Muscle of leg (tissue), 11 donors: ENCODE measurements around the gene MYH10. TPM values are rescaled to one million over a fixed set of nuclear protein-coding genes. Genes with fewer than 3 reads are reported as not detected.

Experiments
- DNase-seq: peaks from one replicate; pipeline ENCODE4 v3.0.0; 2013
- H3K27ac ChIP-seq: one replicate; pipeline ENCODE4 v1.5.1; 2013; ENCODE audit warnings: mild to moderate bottlenecking, low read length, control low read depth
- H3K27me3 ChIP-seq: one replicate; pipeline ENCODE4 v1.6.1; 2013; ENCODE audit warnings: low read length; ENCODE audit not compliant: control insufficient read depth, insufficient read depth
- H3K36me3 ChIP-seq: one replicate; pipeline ENCODE4 v1.6.1; 2013; ENCODE audit warnings: low read length; ENCODE audit not compliant: control insufficient read depth, insufficient read depth
- H3K4me1 ChIP-seq: one replicate; pipeline ENCODE4 v1.6.1; 2013; ENCODE audit warnings: low read length; ENCODE audit not compliant: control insufficient read depth, insufficient read depth
- H3K4me3 ChIP-seq: one replicate; pipeline ENCODE4 v1.5.1; 2013; ENCODE audit warnings: low read length, control low read depth
- H3K9me3 ChIP-seq: replicated peaks from 2 replicates; pipeline ENCODE4 v1.6.1; 2013; ENCODE audit warnings: low read depth, low read length; ENCODE audit not compliant: control insufficient read depth
- WGBS: methylation state at CpG from one replicate; pipeline ENCODE4 v1.1.5; 2013; ENCODE audit warnings: missing lambda C conversion rate; ENCODE audit not compliant: insufficient coverage; 5-methylcytosine and 5-hydroxymethylcytosine counted together
- polyA plus RNA-seq, 8 donors: library from polyadenylated mRNA; unstranded; fragments of 120-200 nt; gene quantifications; one replicate each; pipeline versions ENCODE4 v1.2.1 to v1.2.3, GENCODE V29; 2013; ENCODE audit warnings: inconsistent platforms in 1 of 8, low replicate concordance in 1 of 8; ENCODE audit not compliant: insufficient read length in 8 of 8, insufficient read depth in 1 of 8
- total RNA-seq: library from RNA; stranded (reverse); fragments of 120-200 nt; gene quantifications from one replicate; pipeline ENCODE4 v1.2.4, GENCODE V29; 2013

MYH10 gene
- total and polyA plus RNA-seq, 9 donors: 44.2 to 92.6 (median 72.6) TPM

- 92% methylated on average over 13 of the region's 33 CpGs for WGBS
- H3K9me3 ChIP-seq: peaks cover 8% of the 10 kb centered on the region
- DNase-seq: no peak
- H3K36me3 ChIP-seq: peaks cover 76% of the 10 kb centered on the region
- no peak overlapping the region for H3K27ac ChIP-seq
- H3K4me1 ChIP-seq: peaks cover 5% of the 10 kb centered on the region
- H3K4me3 ChIP-seq: no peak overlapping the region
- no peaks in the 10 kb centered on the region for H3K27me3 ChIP-seq
Measured at GRCh38 chr17:8480011-8480976, 150.2 kb downstream of the MYH10 start.

- H3K4me1 ChIP-seq: peaks cover 5% of the 10 kb centered on the region
- peaks cover 84% of the 10 kb centered on the region for H3K36me3 ChIP-seq
- H3K27me3 ChIP-seq: no peaks in the 10 kb centered on the region
- peaks cover 5% of the 10 kb centered on the region for H3K9me3 ChIP-seq
- peak overlapping the region; percentile 13 for H3K27ac ChIP-seq
- 89% methylated on average over 7 of the region's 11 CpGs for WGBS
- no peak overlapping the region for H3K4me3 ChIP-seq
- DNase-seq: peak; percentile 53
Measured at GRCh38 chr17:8479431-8479947, 151.0 kb downstream of the MYH10 start.

GRCh38 chr17:8477715-8478441 lies 152.6 kb downstream of the MYH10 start:
- H3K4me3 ChIP-seq: no peak overlapping the region
- peaks cover 5% of the 10 kb centered on the region for H3K4me1 ChIP-seq
- 77% methylated on average over 7 of the region's 22 CpGs for WGBS

GRCh38 chr17:8477171-8477570 lies 153.4 kb downstream of the MYH10 start:
- Histone ChIP-seq H3K36me3 (peaks cover 85% of the 10 kb centered on the region), H3K27me3 (no peaks in the 10 kb centered on the region), H3K4me1 (peaks cover 5% of the 10 kb centered on the region), H3K27ac (no peak overlapping the region), H3K4me3 (no peak overlapping the region), H3K9me3 (no peaks in the 10 kb centered on the region)
- 56% methylated on average over 3 of the region's 8 CpGs for WGBS
- no peak for DNase-seq

More at GRCh38 chr17:8477715-8478441, 152.6 kb downstream of the MYH10 start:
- Histone ChIP-seq H3K9me3 (no peaks in the 10 kb centered on the region), H3K27ac (no peak overlapping the region), H3K27me3 (no peaks in the 10 kb centered on the region), H3K36me3 (peaks cover 84% of the 10 kb centered on the region)
- no peak for DNase-seq

- Histone ChIP-seq H3K27ac (no peak overlapping the region), H3K9me3 (no peaks in the 10 kb centered on the region), H3K4me1 (peaks cover 6% of the 10 kb centered on the region), H3K4me3 (no peak overlapping the region), H3K36me3 (peaks cover 85% of the 10 kb centered on the region), H3K27me3 (no peaks in the 10 kb centered on the region)
- 92% methylated on average over 21 of the region's 22 CpGs for WGBS
- DNase-seq: no peak
Measured at GRCh38 chr17:8476741-8477140, 153.8 kb downstream of the MYH10 start.

- no peak overlapping the region for H3K27ac ChIP-seq
- WGBS: 51% methylated on average over 5 of the region's 16 CpGs
- H3K4me1 ChIP-seq: peaks cover 12% of the 10 kb centered on the region
- H3K9me3 ChIP-seq: no peaks in the 10 kb centered on the region
- no peak for DNase-seq
- H3K27me3 ChIP-seq: no peaks in the 10 kb centered on the region
- peaks cover 81% of the 10 kb centered on the region for H3K36me3 ChIP-seq
- H3K4me3 ChIP-seq: no peak overlapping the region
Measured at GRCh38 chr17:8475781-8476180, 154.7 kb downstream of the MYH10 start.

GRCh38 chr17:8475227-8475626 lies 155.3 kb downstream of the MYH10 start:
- no peak for DNase-seq
- Histone ChIP-seq H3K9me3 (no peaks in the 10 kb centered on the region), H3K36me3 (peaks cover 76% of the 10 kb centered on the region), H3K27ac (no peak overlapping the region), H3K4me3 (no peak overlapping the region), H3K27me3 (no peaks in the 10 kb centered on the region), H3K4me1 (peaks cover 18% of the 10 kb centered on the region)
- WGBS: 86% methylated on average over 8 of the region's 9 CpGs

- peaks cover 18% of the 10 kb centered on the region for H3K4me1 ChIP-seq
- no peak overlapping the region for H3K4me3 ChIP-seq
- 85% methylated on average over 12 of the region's 15 CpGs for WGBS
- H3K9me3 ChIP-seq: no peaks in the 10 kb centered on the region
- H3K27me3 ChIP-seq: no peaks in the 10 kb centered on the region
- H3K36me3 ChIP-seq: peaks cover 72% of the 10 kb centered on the region
- no peak overlapping the region for H3K27ac ChIP-seq
- DNase-seq: no peak
Measured at GRCh38 chr17:8474826-8475225, 155.7 kb downstream of the MYH10 start.

- DNase-seq: no peak
- Histone ChIP-seq H3K27me3 (no peaks in the 10 kb centered on the region), H3K4me1 (peaks cover 20% of the 10 kb centered on the region), H3K9me3 (no peaks in the 10 kb centered on the region), H3K36me3 (peaks cover 66% of the 10 kb centered on the region), H3K4me3 (no peak overlapping the region), H3K27ac (no peak overlapping the region)
- 80% methylated on average over 8 of the region's 13 CpGs for WGBS
Measured at GRCh38 chr17:8473451-8474192, 156.9 kb downstream of the MYH10 start.
